Measurements from ENCODE around the gene FLVCR1.

Gene FLVCR1

GRCh38 chr1:212945056-212945455 lies 87.0 kb downstream of the FLVCR1 start:
- no peak for DNase-seq (ENCODE audit: low read depth in 2 of 3, low spot score in 1 of 3)

- DNase-seq (ENCODE audit: low read depth in 2 of 3, low spot score in 1 of 3), result no peak
These were observed 87.5 kb downstream of the FLVCR1 start for GRCh38 chr1:212945463-212946160.

- DNase-seq (ENCODE audit: low read depth in 2 of 3, low spot score in 1 of 3), result no peak
These were observed 88.8 kb downstream of the FLVCR1 start for GRCh38 chr1:212946872-212947271.

Measured in stimulated activated CD4-positive, alpha-beta T cell treated with anti-CD3 and anti-CD28 coated beads, Interleukin-12 subunit alpha, Interleukin-12 subunit beta, amount 100 ng/mL, for 48 hours (primary cell).